GM12874 (cell line): Measurements from ENCODE around the gene TAB2.

Experiments used
- TF ChIP-seq, protein P1 (sequence below): IDR thresholded peaks from 2 replicates; pipeline ENCODE4 v1.5.1; 2011; ENCODE audit warnings: low read depth, mild to moderate bottlenecking, control low read depth, low read length, moderate library complexity; ENCODE audit not compliant: insufficient read depth

Gene TAB2

DNA sequence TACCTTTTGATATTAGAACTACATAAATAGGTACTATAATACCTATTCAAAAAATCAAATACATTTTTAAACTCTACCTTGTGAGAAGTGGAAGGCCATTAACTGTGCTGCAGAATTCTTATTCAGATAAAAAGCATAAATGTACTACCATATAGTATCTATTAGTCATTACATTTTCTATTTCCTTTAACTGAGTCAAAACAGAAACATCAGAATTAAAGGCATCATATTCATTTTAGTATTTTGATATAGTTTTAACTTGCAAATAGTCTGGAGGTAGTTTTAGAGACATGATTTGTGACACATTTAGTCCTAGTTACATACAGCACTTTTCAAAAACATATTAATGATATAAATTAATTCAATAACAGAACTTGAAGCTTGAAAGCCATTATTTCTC, 39.9 kb upstream of the TAB2 start:
- TF ChIP-seq, protein P1, sequence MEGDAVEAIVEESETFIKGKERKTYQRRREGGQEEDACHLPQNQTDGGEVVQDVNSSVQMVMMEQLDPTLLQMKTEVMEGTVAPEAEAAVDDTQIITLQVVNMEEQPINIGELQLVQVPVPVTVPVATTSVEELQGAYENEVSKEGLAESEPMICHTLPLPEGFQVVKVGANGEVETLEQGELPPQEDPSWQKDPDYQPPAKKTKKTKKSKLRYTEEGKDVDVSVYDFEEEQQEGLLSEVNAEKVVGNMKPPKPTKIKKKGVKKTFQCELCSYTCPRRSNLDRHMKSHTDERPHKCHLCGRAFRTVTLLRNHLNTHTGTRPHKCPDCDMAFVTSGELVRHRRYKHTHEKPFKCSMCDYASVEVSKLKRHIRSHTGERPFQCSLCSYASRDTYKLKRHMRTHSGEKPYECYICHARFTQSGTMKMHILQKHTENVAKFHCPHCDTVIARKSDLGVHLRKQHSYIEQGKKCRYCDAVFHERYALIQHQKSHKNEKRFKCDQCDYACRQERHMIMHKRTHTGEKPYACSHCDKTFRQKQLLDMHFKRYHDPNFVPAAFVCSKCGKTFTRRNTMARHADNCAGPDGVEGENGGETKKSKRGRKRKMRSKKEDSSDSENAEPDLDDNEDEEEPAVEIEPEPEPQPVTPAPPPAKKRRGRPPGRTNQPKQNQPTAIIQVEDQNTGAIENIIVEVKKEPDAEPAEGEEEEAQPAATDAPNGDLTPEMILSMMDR: no peak

DNA sequence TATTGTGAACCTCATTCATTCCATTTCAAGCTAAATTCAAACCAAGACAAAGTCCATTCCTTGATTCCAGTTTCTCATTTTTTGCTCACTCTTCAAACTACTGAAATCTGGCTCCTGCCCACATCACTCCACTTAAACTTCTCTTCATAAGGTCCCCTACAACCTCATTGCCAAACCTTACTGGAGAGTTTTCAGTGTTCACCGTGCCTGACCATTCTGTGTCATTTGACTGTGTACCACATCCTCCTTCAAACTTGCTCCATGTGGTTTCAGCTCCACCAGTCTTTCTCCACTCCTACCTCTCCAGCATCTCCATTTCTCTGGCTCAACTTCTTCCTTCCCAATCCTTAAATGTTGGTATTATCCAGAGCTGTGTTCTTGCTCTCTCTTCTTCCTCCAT, 38.5 kb upstream of the TAB2 start:
- TF ChIP-seq, protein P1: no peak

DNA sequence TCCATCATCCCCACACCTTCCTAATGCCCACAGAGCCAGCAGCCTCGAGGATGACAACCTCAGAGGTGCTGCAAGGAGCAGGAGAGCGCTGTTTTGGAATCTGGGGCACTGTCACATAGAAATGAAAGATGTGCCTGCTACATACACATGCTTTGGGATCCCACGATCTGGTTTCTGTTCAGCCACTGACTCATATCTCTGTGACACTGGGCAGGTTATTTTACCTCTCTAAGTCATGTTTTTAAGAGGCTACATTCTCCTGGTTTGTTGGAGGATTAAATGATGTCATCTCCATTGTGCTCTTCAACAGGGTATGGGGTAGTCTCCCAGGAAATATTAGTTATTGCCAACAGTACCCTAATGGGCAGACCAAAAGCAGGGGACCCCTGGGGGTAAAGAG, 32.6 kb upstream of the TAB2 start:
- TF ChIP-seq, protein P1: no peak

DNA sequence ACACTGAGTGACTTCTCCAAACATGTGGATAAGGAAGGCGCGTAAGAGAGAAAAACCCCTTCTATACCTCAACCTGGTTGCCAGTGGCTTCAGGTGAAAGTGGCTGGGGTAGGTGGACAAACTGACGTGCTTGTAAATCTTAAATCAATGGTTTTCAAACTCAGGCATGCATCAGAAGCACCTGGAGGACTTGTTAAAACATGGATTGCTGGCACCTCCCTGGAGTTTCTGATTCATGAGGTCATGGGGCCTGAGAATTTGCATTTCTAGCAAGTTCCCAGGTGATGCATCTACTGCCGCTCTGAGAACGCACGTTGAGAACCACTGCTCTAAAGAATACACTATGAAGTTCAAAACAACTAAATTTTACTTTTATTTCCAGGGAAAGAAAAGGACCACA, 31.9 kb upstream of the TAB2 start:
- TF ChIP-seq, protein P1: no peak

DNA sequence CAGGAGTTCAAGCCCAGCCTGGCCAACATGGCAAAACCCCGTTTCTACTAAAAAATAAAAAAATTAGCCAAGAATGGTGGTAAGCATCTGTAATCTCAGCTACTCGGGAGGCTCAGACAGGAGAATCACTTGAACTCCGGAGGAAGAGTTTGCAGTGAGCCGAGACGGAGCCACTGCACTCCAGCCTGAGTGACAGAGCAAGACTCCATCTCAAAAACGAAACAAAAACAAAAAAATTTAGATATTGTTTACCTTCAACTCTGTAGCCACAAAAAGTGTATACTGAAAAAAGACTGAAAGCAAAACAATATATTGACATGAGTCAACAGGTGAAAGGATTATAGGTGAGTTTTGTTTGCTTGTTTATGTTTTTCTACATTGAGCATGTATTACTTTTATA, 30.6 kb upstream of the TAB2 start:
- TF ChIP-seq, protein P1: no peak

DNA sequence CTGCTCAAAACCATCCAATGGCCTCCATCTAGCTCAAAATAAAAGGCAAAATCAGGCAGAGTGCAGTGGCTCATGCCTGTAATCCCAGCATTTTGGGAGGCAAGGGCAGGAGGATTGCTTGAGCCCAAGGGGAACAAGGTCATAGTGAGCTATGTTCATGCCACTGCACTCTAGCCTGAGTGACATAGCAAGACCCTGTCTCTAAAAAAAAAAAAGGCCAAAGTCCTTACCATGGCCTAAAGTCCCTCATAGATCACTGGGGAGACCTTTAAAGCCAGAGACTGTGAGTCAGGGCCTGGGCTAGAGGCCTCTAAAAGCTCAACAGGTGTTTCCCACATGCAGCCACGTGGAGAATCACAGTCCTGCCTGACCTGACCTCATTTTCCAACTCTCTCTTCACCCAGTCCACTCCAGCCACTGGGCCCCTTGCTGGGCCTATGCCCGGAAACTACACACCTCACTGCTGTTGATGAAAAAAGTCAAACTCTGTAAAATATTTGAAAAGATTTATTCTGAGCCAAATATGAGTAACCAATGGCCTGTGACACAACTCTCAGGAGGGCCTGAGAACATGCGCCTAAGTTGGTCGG, 28.2 kb upstream of the TAB2 start:
- TF ChIP-seq, protein P1: no peak

DNA sequence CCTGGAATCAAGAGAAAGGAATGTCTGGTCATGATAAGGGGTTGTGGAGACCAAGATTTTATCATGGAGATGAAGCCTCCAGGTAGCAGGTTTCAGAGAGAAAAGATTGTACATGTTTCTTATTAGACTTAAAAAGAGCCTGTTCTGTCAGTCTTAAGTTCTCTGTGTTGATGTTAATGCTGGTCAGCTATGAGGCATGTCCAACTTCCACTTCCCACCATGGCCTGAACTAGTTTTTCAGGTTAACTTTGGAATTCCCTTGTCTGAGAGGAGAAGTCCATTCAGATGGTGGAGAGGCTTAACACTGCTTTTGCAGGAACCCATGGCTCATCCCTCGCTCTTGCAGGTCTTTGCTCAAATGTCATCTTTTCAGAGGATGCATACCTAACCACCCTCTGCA, 27.5 kb upstream of the TAB2 start:
- TF ChIP-seq, protein P1: no peak
